H1 (cell line): ENCODE results near the gene RAP1GDS1. TPM values are rescaled to one million over a fixed set of nuclear protein-coding genes. Genes with fewer than 3 reads are reported as not detected.

ENCODE experiments used
- CTCF ChIA-PET: fragments of 300-600 bp; sonication (Branson Sonifier 250); formaldehyde crosslinking; loops from one replicate; lab custom pipeline; 2021; ENCODE audit not compliant: partially characterized antibody; lab: Charles Lee
- POLR2A ChIA-PET: fragments of 300-600 bp; sonication (Branson Sonifier 250); formaldehyde crosslinking; loops from one replicate; lab custom pipeline; 2021; ENCODE audit warnings: inconsistent platforms; ENCODE audit not compliant: partially characterized antibody; lab: Charles Lee
- DNase-seq, 2 experiments: peaks; one replicate each; pipeline versions ENCODE4 v3.0.0 to v3.0.0-alpha.2; 2010 to 2022; ENCODE audit warnings: low spot score in 2 of 2, low read depth in 1 of 2, mixed read lengths in 1 of 2
- FAIRE-seq: peaks from 2 replicates; lab custom pipeline; 2011; peaks lifted over from hg19 to GRCh38; lab: Jason Lieb, UNC
- H2AFZ ChIP-seq: 2 replicates; pipeline ENCODE4 v1.8.1; 2012; ENCODE audit warnings: low read length, inconsistent platforms
- H2AK5ac ChIP-seq: 2 replicates; pipeline ENCODE4 v1.6.1; 2013; ENCODE audit warnings: low read depth, low read length
- H2BK120ac ChIP-seq: replicated peaks from 2 replicates; pipeline ENCODE3; 2013; ENCODE audit warnings: low read depth, low read length, inconsistent platforms
- H2BK12ac ChIP-seq: 2 replicates; pipeline ENCODE4 v1.6.1; 2013; ENCODE audit warnings: low read depth, low read length
- H2BK15ac ChIP-seq: 2 replicates; pipeline ENCODE4 v1.6.1; 2013; ENCODE audit warnings: low read length
- H2BK20ac ChIP-seq: 2 replicates; pipeline ENCODE4 v1.6.1; 2013; ENCODE audit warnings: low read length
- H2BK5ac ChIP-seq: 2 replicates; pipeline ENCODE4 v1.6.1; 2013; ENCODE audit warnings: low read depth, low read length
- H3K14ac ChIP-seq: 2 replicates; pipeline ENCODE4 v1.6.1; 2013; ENCODE audit warnings: inconsistent platforms; ENCODE audit not compliant: insufficient read length
- H3K18ac ChIP-seq: 2 replicates; pipeline ENCODE4 v1.6.1; 2013; ENCODE audit warnings: low read length; ENCODE audit errors: extremely low read depth
- H3K23ac ChIP-seq: 2 replicates; pipeline ENCODE4 v1.6.1; 2013; ENCODE audit warnings: inconsistent platforms; ENCODE audit not compliant: insufficient read length
- H3K23me2 ChIP-seq: 2 replicates; pipeline ENCODE4 v1.6.1; 2013; ENCODE audit warnings: low read depth, low read length
- H3K27ac ChIP-seq: 2 replicates; pipeline ENCODE4 v1.6.1; 2011; ENCODE audit warnings: low read depth, low read length, inconsistent platforms
- H3K27me3 ChIP-seq, 4 experiments: replicated peaks in 1 of 4; 1 replicate in 1 of 4; 2 replicates in 3 of 4; pipeline versions ENCODE4 v1.6.1 to v1.8.1; 2011 to 2013; ENCODE audit warnings: low read length in 3 of 4, mild to moderate bottlenecking in 3 of 4, inconsistent platforms in 2 of 4, mixed read lengths in 2 of 4, moderate library complexity in 1 of 4; ENCODE audit not compliant: control insufficient read depth in 3 of 4, insufficient read depth in 3 of 4; ENCODE audit errors: extremely low read depth in 1 of 4
- H3K36me3 ChIP-seq, 4 experiments: 2 replicates each; pipeline versions ENCODE4 v1.6.1 to v1.8.1; 2011 to 2013; ENCODE audit warnings: mild to moderate bottlenecking in 4 of 4, low read length in 3 of 4, moderate library complexity in 2 of 4, control low read depth in 1 of 4, inconsistent platforms in 1 of 4; ENCODE audit not compliant: insufficient read depth in 4 of 4, control insufficient read depth in 2 of 4
- H3K4ac ChIP-seq: replicated peaks from 2 replicates; pipeline ENCODE3; 2013; ENCODE audit warnings: low read length, low read depth, mixed read lengths, inconsistent platforms; ENCODE audit not compliant: insufficient read length
- H3K4me1 ChIP-seq, 4 experiments: replicated peaks in 1 of 4; 1 replicate in 1 of 4; 2 replicates in 3 of 4; pipeline versions ENCODE4 v1.6.1 to v1.8.1; 2011 to 2013; ENCODE audit warnings: low read length in 3 of 4, inconsistent platforms in 2 of 4, mixed read lengths in 1 of 4; ENCODE audit not compliant: insufficient read depth in 4 of 4, control insufficient read depth in 3 of 4
- H3K4me2 ChIP-seq, 2 experiments: 2 replicates each; pipeline versions ENCODE4 v1.6.1 to v1.8.1; 2011 to 2013; ENCODE audit warnings: low read depth in 2 of 2, low read length in 2 of 2, control low read depth in 1 of 2, inconsistent platforms in 1 of 2, mild to moderate bottlenecking in 1 of 2; ENCODE audit not compliant: insufficient read depth in 1 of 2
- H3K4me3 ChIP-seq, 4 experiments: fragments of 200-600, 300-600 bp in 1 of 4; sonication (generic), shearing (Covaris generic), sonication (Bioruptor Twin) in 1 of 4; 2 replicates each; pipeline versions ENCODE4 v1.5.1 to v1.8.1; 2011 to 2016; ENCODE audit warnings: low read length in 4 of 4, low read depth in 3 of 4, control low read depth in 2 of 4, inconsistent platforms in 2 of 4, mild to moderate bottlenecking in 2 of 4, mixed read lengths in 1 of 4, moderate library complexity in 1 of 4; ENCODE audit not compliant: insufficient read depth in 2 of 4; ENCODE audit errors: extremely low read depth in 1 of 4
- H3K56ac ChIP-seq: replicated peaks from 2 replicates; pipeline ENCODE3; 2013; ENCODE audit warnings: low read depth, mild to moderate bottlenecking, mixed read lengths, low read length, inconsistent platforms; ENCODE audit not compliant: insufficient read length
- H3K79me1 ChIP-seq: 2 replicates; pipeline ENCODE4 v1.6.1; 2013; ENCODE audit warnings: low read depth, low read length, control low read depth
- H3K79me2 ChIP-seq, 2 experiments: 2 replicates each; pipeline versions ENCODE4 v1.6.1 to v1.8.1; 2012 to 2013; ENCODE audit warnings: low read length in 2 of 2, mild to moderate bottlenecking in 2 of 2, inconsistent platforms in 1 of 2; ENCODE audit not compliant: insufficient read depth in 2 of 2, control insufficient read depth in 1 of 2
- H3K9ac ChIP-seq, 4 experiments: replicated peaks in 1 of 4; 1 replicate in 1 of 4; 2 replicates in 3 of 4; pipeline versions ENCODE4 v1.6.1 to v1.8.1; 2011 to 2013; ENCODE audit warnings: low read depth in 3 of 4, low read length in 3 of 4, control low read depth in 2 of 4, mild to moderate bottlenecking in 2 of 4, moderate library complexity in 2 of 4, inconsistent platforms in 1 of 4; ENCODE audit errors: extremely low read depth in 1 of 4
- H3K9me3 ChIP-seq, 2 experiments: 2 replicates each; pipeline versions ENCODE4 v1.6.1 to v1.8.1; 2012 to 2013; ENCODE audit warnings: mild to moderate bottlenecking in 2 of 2, moderate library complexity in 2 of 2, control low read depth in 1 of 2, inconsistent platforms in 1 of 2, low read depth in 1 of 2, low read length in 1 of 2, mixed read lengths in 1 of 2; ENCODE audit not compliant: insufficient read depth in 2 of 2
- H4K20me1 ChIP-seq, 2 experiments: replicated peaks in 1 of 2; 2 replicates each; pipeline versions ENCODE3 to v1.8.1; 2011 to 2013; ENCODE audit warnings: inconsistent platforms in 2 of 2, low read length in 2 of 2, mild to moderate bottlenecking in 1 of 2; ENCODE audit not compliant: insufficient read depth in 2 of 2, control insufficient read depth in 1 of 2
- H4K5ac ChIP-seq: 2 replicates; pipeline ENCODE4 v1.6.1; 2013; ENCODE audit warnings: low read length, low read depth, mixed read lengths, inconsistent platforms; ENCODE audit not compliant: insufficient read length
- H4K8ac ChIP-seq: 2 replicates; pipeline ENCODE4 v1.8.0; 2013; ENCODE audit warnings: mild to moderate bottlenecking, moderate library complexity, low read length, inconsistent platforms; ENCODE audit not compliant: insufficient read depth; ENCODE audit errors: extremely low read depth
- H4K91ac ChIP-seq: replicated peaks from 2 replicates; pipeline ENCODE3; 2013; ENCODE audit warnings: low read length, mixed read lengths, inconsistent platforms; ENCODE audit not compliant: insufficient read length
- ASH2L ChIP-seq: fragments of 200-600, 300-600 bp; sonication (generic); IDR thresholded peaks from one replicate; pipeline ENCODE4 v1.7.1; 2017; ENCODE audit warnings: low read length
- CHD1 ChIP-seq: IDR thresholded peaks from 2 replicates; pipeline ENCODE4 v1.6.1; 2012; ENCODE audit warnings: low read depth, low read length, improper control_type of control experiment
- E2F6 ChIP-seq: IDR thresholded peaks from 2 replicates; pipeline ENCODE4 v1.6.1; 2012; ENCODE audit warnings: inconsistent platforms
- FOSL1 ChIP-seq: IDR thresholded peaks from 2 replicates; pipeline ENCODE4 v1.6.1; 2011; ENCODE audit warnings: mild to moderate bottlenecking, low read depth, low read length, moderate library complexity; ENCODE audit not compliant: insufficient read depth
- GTF2F1 ChIP-seq: IDR thresholded peaks from 2 replicates; pipeline ENCODE4 v1.6.1; 2012; ENCODE audit warnings: low read depth, low read length, improper control_type of control experiment, borderline replicate concordance
- HDAC6 ChIP-seq: IDR thresholded peaks from one replicate; pipeline ENCODE4 v1.7.1; 2012; ENCODE audit warnings: low read depth, mild to moderate bottlenecking, inconsistent platforms, low read length, moderate library complexity
- JUND ChIP-seq: IDR thresholded peaks from 2 replicates; pipeline ENCODE4 v1.6.1; 2011; ENCODE audit warnings: mild to moderate bottlenecking, improper control_type of control experiment, low read length
- KDM5A ChIP-seq: fragments of 200-600 bp; IDR thresholded peaks from 2 replicates; pipeline ENCODE4 v1.7.1; 2012; ENCODE audit warnings: mild to moderate bottlenecking, low read length, inconsistent platforms, mixed read lengths
- POLR2AphosphoS5 ChIP-seq: IDR thresholded peaks from 2 replicates; pipeline ENCODE4 v1.6.1; 2011; ENCODE audit warnings: low read depth, low read length
- POU5F1 ChIP-seq: IDR thresholded peaks from 2 replicates; pipeline ENCODE4 v1.6.1; 2011; ENCODE audit warnings: low read depth, mild to moderate bottlenecking, low read length, moderate library complexity
- RFX5 ChIP-seq: IDR thresholded peaks from 2 replicates; pipeline ENCODE4 v1.6.1; 2011; ENCODE audit warnings: low read depth, low read length, improper control_type of control experiment, borderline replicate concordance
- SAP30 ChIP-seq: fragments of 300-600 bp; sonication (generic); IDR thresholded peaks from 2 replicates; pipeline ENCODE4 v1.7.1; 2012; ENCODE audit warnings: low read length, moderate library complexity, mild to moderate bottlenecking, inconsistent platforms; ENCODE audit not compliant: insufficient read depth, insufficient replicate concordance
- SIN3A ChIP-seq, 2 experiments: IDR thresholded peaks in 1 of 2; conservative IDR thresholded peaks in 1 of 2; 2 replicates each; pipeline ENCODE4 v1.6.1; 2011 to 2012; ENCODE audit warnings: low read length in 2 of 2, improper control_type of control experiment in 1 of 2, low read depth in 1 of 2, mild to moderate bottlenecking in 1 of 2
- SP1 ChIP-seq: IDR thresholded peaks from 2 replicates; pipeline ENCODE4 v1.6.1; 2011; ENCODE audit warnings: low read depth, low read length
- WGBS, 2 experiments: shearing (Covaris generic) in 1 of 2; methylation state at CpG; one replicate each; pipeline versions ENCODE4 v1.1.6 to v1.1.7; 2013 to 2015; ENCODE audit warnings: low lambda C conversion rate in 2 of 2, mixed read lengths in 2 of 2, inconsistent platforms in 1 of 2, low coverage in 1 of 2, missing lambda C conversion rate in 1 of 2; ENCODE audit not compliant: insufficient replicate concordance in 2 of 2, insufficient coverage in 1 of 2, insufficient read length in 1 of 2; ENCODE audit errors: extremely low coverage in 1 of 2, missing lambda C conversion rate in 1 of 2; 5-methylcytosine and 5-hydroxymethylcytosine counted together
- polyA plus RNA-seq, 7 experiments: library from polyadenylated mRNA; depleted of rRNA in 3 of 7; stranded (reverse) in 5 of 7; unstranded in 2 of 7; fragments of >200 nt in 5 of 7; fragments of 200-250 nt in 2 of 7; gene quantifications; 1 replicate in 5 of 7; 2 replicates in 1 of 7; 4 replicates in 1 of 7; pipeline versions ENCODE4 v1.2.1 to v1.2.3, GENCODE V29; 2011 to 2013; ENCODE audit warnings: missing spikeins in 2 of 7, mixed read lengths in 2 of 7
- total RNA-seq: library from RNA; stranded (reverse); fragmentation: NEBNext Ultra II Directional; extraction: Animal tissue kit (Norgen Biotek cat#: 25700); gene quantifications from 2 replicates; pipeline ENCODE4 v1.2.1, GENCODE V29; 2021

RAP1GDS1 gene
- total and polyA plus RNA-seq, 2 of the 8 experiments (the other 6 are each of a cell fraction or from before 2014, with no cell fraction given), result 12.8 to 31.9 TPM

GRCh38 chr4:98275145-98275544, 14.0 kb downstream of the RAP1GDS1 start:
- H3K79me2 ChIP-seq, result peaks cover 0 to 73% of the 10 kb centered on the region in 2 experiments; a peak in 2 of 4 replicates
- H3K9ac ChIP-seq, result no peak overlapping the region
- no peaks in the 10 kb centered on the region for H4K20me1 ChIP-seq
- H2BK20ac ChIP-seq, result no peak overlapping the region
- H4K8ac ChIP-seq, result no peak overlapping the region
- no peak overlapping the region for H2BK120ac ChIP-seq
- H3K36me3 ChIP-seq, result no peaks in the 10 kb centered on the region
- H3K14ac ChIP-seq, result no peak overlapping the region
- no peak overlapping the region for H4K91ac ChIP-seq
- no peak overlapping the region for H3K23ac ChIP-seq
- no peak overlapping the region for H3K4me3 ChIP-seq
- FAIRE-seq (no peak), DNase-seq (no peak)
- H3K4me1 ChIP-seq, result no peaks in the 10 kb centered on the region
- H3K56ac ChIP-seq, result no peak overlapping the region
- no peaks in the 10 kb centered on the region; the same call in 1 of the 2 replicates for H3K79me1 ChIP-seq
- no peak overlapping the region for H3K4ac ChIP-seq
- H2BK15ac ChIP-seq, result no peak overlapping the region
- H2AFZ ChIP-seq, result no peak overlapping the region
- POLR2A ChIA-PET, result interaction anchor here (4.0 kb wide), 1 partner anchor 14 kb away, joined by 21 read pairs; the partner anchor contains the start of gene RAP1GDS1
- H3K18ac ChIP-seq, result no peak overlapping the region
- CTCF ChIA-PET, result interaction anchor here (0.6 kb wide), 1 partner anchor 290 kb away, joined by 3 read pairs; no protein-coding TSS in a partner anchor
- H2BK5ac ChIP-seq, result no peak overlapping the region
- peaks cover 0 to 4% of the 10 kb centered on the region in 2 experiments; a peak in 1 of 4 replicates for H3K9me3 ChIP-seq
- H2BK12ac ChIP-seq, result no peak overlapping the region
- H3K27me3 ChIP-seq, result peaks cover 0 to 1% (median 0%) of the 10 kb centered on the region in 4 experiments; a peak in 1 of 7 replicates
- no peak overlapping the region for H3K4me2 ChIP-seq
- no peak overlapping the region for H3K27ac ChIP-seq
- WGBS, 2 experiments, result 92% methylated on average over 2 of the region's 2 CpGs; no CpG with 5 or more reads in 1 of the 2 experiments
- H4K5ac ChIP-seq, result no peak overlapping the region
- no peak overlapping the region for H2AK5ac ChIP-seq
- no peaks in the 10 kb centered on the region for H3K23me2 ChIP-seq
- TF ChIP-seq HDAC6, result no peak
- TF ChIP-seq ASH2L, result no peak
- no peak for TF ChIP-seq RFX5
- no peak for TF ChIP-seq FOSL1
- no peak for TF ChIP-seq SIN3A (conservative IDR thresholded peaks at IDR 0.05 in 1 of 2, IDR thresholded peaks at IDR 0.05 in 1 of 2; ENCODE audit: low read depth in 1 of 2, low read length in 2 of 2)
- TF ChIP-seq CHD1, result no peak
- no peak for TF ChIP-seq POU5F1
- TF ChIP-seq SP1, result no peak
- no peak for TF ChIP-seq GTF2F1
- TF ChIP-seq POLR2AphosphoS5, result no peak
- TF ChIP-seq E2F6, result no peak
- TF ChIP-seq SAP30, result no peak
- TF ChIP-seq KDM5A, result no peak
- no peak for TF ChIP-seq JUND
